ENCODE data around the gene F2.

F2 gene

GRCh38 chr11:46698597-46698996 is 20.4 kb upstream of the F2 start:
- Histone ChIP-seq H3K4me3 (replicated peaks; ENCODE audit: insufficient read depth, low read length) (no peak overlapping the region), H3K27ac (replicated peaks) (no peak overlapping the region), H3K27me3 (ENCODE audit: insufficient read depth, poor library complexity, severe bottlenecking) (no peaks in the 10 kb centered on the region)
- no peak for DNase-seq (ENCODE audit: low read depth in 1 of 2, low spot score in 1 of 2)
- no peak for TF ChIP-seq POLR2AphosphoS5 (IDR thresholded peaks at IDR 0.05; ENCODE audit: low read depth)
- no peak for TF ChIP-seq GABPA (IDR thresholded peaks at IDR 0.05; ENCODE audit: low read depth)
- no peak for TF ChIP-seq SPI1 (IDR thresholded peaks at IDR 0.05; ENCODE audit: borderline replicate concordance, low read depth)
- TF ChIP-seq, protein P1, sequence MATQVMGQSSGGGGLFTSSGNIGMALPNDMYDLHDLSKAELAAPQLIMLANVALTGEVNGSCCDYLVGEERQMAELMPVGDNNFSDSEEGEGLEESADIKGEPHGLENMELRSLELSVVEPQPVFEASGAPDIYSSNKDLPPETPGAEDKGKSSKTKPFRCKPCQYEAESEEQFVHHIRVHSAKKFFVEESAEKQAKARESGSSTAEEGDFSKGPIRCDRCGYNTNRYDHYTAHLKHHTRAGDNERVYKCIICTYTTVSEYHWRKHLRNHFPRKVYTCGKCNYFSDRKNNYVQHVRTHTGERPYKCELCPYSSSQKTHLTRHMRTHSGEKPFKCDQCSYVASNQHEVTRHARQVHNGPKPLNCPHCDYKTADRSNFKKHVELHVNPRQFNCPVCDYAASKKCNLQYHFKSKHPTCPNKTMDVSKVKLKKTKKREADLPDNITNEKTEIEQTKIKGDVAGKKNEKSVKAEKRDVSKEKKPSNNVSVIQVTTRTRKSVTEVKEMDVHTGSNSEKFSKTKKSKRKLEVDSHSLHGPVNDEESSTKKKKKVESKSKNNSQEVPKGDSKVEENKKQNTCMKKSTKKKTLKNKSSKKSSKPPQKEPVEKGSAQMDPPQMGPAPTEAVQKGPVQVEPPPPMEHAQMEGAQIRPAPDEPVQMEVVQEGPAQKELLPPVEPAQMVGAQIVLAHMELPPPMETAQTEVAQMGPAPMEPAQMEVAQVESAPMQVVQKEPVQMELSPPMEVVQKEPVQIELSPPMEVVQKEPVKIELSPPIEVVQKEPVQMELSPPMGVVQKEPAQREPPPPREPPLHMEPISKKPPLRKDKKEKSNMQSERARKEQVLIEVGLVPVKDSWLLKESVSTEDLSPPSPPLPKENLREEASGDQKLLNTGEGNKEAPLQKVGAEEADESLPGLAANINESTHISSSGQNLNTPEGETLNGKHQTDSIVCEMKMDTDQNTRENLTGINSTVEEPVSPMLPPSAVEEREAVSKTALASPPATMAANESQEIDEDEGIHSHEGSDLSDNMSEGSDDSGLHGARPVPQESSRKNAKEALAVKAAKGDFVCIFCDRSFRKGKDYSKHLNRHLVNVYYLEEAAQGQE (IDR thresholded peaks at IDR 0.05; ENCODE audit: insufficient replicate concordance, low read depth), result no peak
- no peak for TF ChIP-seq CTCF (IDR thresholded peaks at IDR 0.05; ENCODE audit: insufficient read depth, low read length)

DNA sequence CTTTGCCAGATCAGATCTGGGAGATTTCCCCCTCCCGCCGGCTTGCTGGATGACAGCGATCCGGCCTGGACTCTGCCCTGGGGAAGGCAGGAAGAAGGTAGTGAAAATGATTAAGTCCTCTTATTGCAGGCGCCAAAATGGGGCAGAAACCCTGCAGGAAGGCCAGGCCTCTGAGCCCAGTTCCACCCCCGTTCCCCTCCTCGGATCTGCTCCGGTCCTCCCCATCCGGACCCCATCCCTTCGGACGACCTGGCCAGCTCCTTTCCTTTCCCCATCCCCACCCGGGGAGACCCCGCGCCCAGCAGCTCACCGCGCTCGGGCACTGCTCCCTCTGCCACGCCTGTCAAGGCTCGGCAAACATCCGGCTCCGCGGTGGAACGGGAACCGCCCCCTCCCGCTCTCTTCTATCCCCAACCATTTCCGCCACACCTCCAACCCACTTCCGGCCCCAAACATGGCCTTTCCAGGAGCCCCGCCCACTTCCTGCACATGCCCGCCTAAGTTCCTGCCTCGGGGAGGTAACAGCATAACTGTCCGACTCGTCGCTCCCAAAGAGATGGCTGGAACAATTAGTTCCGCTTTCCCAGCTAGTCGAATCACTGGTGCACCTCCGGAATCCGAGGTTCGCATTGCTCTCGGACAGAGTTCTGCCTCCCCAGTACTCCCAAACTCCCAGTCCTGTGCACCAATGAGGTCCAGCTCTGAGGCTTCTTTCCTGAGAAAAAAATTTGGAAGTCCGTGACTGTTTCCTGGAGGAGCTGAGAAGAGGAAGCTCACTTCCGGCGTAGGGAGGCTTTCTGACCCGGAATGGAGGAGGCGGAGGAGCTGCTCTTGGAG is 18.6 kb upstream of the F2 start, which contains the start of the genes ARHGAP1 and ZNF408:
ARHGAP1 (minus strand) TSS at position 379 of the 837 bp plus-strand sequence. CDS start 4,512 bp downstream, outside the sequence.
ZNF408 (plus strand) TSS at position 791 of the 837 bp plus-strand sequence; CDS start at position 808, 17 bp downstream.
- TF ChIP-seq CTCF (IDR thresholded peaks at IDR 0.05; ENCODE audit: insufficient read depth, low read length), result no peak
- TF ChIP-seq, protein P1 (IDR thresholded peaks at IDR 0.05; ENCODE audit: insufficient replicate concordance, low read depth), result no peak
- peak; percentile 57 for TF ChIP-seq SPI1 (IDR thresholded peaks at IDR 0.05; ENCODE audit: borderline replicate concordance, low read depth)
- TF ChIP-seq GABPA (IDR thresholded peaks at IDR 0.05; ENCODE audit: low read depth), result peak; percentile 99
- TF ChIP-seq POLR2AphosphoS5 (IDR thresholded peaks at IDR 0.05; ENCODE audit: low read depth), result peak; percentile 61
- peak within 1 kb of the TSS; percentile 89 for H3K4me3 ChIP-seq (replicated peaks; ENCODE audit: insufficient read depth, low read length)
- DNase-seq (ENCODE audit: low read depth in 1 of 2, low spot score in 1 of 2), result peak; percentile 97 to 100
- peak within 1 kb of the TSS; percentile 98 for H3K27ac ChIP-seq (replicated peaks)
- no peaks in the 10 kb centered on the region for H3K27me3 ChIP-seq (ENCODE audit: insufficient read depth, poor library complexity, severe bottlenecking)

GRCh38 chr11:46701078-46701654 is 17.8 kb upstream of the F2 start:
- DNase-seq (ENCODE audit: low read depth in 1 of 2, low spot score in 1 of 2), result no peak
- Histone ChIP-seq H3K4me3 (replicated peaks; ENCODE audit: insufficient read depth, low read length) (peak overlapping the region; percentile 89), H3K27me3 (ENCODE audit: insufficient read depth, poor library complexity, severe bottlenecking) (no peaks in the 10 kb centered on the region), H3K27ac (replicated peaks) (peak overlapping the region; percentile 98)
- TF ChIP-seq POLR2AphosphoS5 (IDR thresholded peaks at IDR 0.05; ENCODE audit: low read depth) (no peak), GABPA (IDR thresholded peaks at IDR 0.05; ENCODE audit: low read depth) (no peak), CTCF (IDR thresholded peaks at IDR 0.05; ENCODE audit: insufficient read depth, low read length) (no peak), SPI1 (IDR thresholded peaks at IDR 0.05; ENCODE audit: borderline replicate concordance, low read depth) (no peak)
- TF ChIP-seq, protein P1 (IDR thresholded peaks at IDR 0.05; ENCODE audit: insufficient replicate concordance, low read depth), result no peak
